ENCODE data around the gene OLIG1. TPM values are rescaled to one million over a fixed set of nuclear protein-coding genes. Genes with fewer than 3 reads are reported as not detected.
A peak's percentile ranks its signal among the peaks of the same experiment; 100 is the strongest.

Gene OLIG1
- total RNA-seq: not detected

GRCh38 chr21:33069994-33070743 lies at the start of gene OLIG1:
OLIG1 (plus strand) TSS chr21:33070141; CDS start chr21:33070247, 106 bp downstream.
- no peaks in the 10 kb centered on the region for H3K36me3 ChIP-seq
- TF ChIP-seq, protein P1, sequence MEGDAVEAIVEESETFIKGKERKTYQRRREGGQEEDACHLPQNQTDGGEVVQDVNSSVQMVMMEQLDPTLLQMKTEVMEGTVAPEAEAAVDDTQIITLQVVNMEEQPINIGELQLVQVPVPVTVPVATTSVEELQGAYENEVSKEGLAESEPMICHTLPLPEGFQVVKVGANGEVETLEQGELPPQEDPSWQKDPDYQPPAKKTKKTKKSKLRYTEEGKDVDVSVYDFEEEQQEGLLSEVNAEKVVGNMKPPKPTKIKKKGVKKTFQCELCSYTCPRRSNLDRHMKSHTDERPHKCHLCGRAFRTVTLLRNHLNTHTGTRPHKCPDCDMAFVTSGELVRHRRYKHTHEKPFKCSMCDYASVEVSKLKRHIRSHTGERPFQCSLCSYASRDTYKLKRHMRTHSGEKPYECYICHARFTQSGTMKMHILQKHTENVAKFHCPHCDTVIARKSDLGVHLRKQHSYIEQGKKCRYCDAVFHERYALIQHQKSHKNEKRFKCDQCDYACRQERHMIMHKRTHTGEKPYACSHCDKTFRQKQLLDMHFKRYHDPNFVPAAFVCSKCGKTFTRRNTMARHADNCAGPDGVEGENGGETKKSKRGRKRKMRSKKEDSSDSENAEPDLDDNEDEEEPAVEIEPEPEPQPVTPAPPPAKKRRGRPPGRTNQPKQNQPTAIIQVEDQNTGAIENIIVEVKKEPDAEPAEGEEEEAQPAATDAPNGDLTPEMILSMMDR (IDR thresholded peaks at IDR 0.05): no peak
- no peak for TF ChIP-seq POLR2AphosphoS5 (IDR thresholded peaks at IDR 0.05)
- intact Hi-C loops (cut with DNase I; ENCODE audit: low total_unique reads): no loop called here
- peaks cover 0 to 14% of the 10 kb centered on the region in 2 donors for H3K4me1 ChIP-seq
- no peak for DNase-seq (ENCODE audit: low spot score in 2 of 2)
- peaks cover 0 to 7% of the 10 kb centered on the region in 2 donors for H3K9me3 ChIP-seq
- peaks cover 12 to 87% of the 10 kb centered on the region in 2 donors for H3K27me3 ChIP-seq
- H3K4me3 ChIP-seq: peak within 1 kb of the TSS; percentile 36 to 63 (median 47)
- no peak within 1 kb of the TSS for H3K27ac ChIP-seq

- intact Hi-C loops (cut with DNase I; ENCODE audit: low total_unique reads): loop anchor here (5.0 kb wide), 1 partner anchor 587 kb away; no protein-coding TSS in a partner anchor
- H3K4me3 ChIP-seq: no peak overlapping the region
- H3K9me3 ChIP-seq: no peaks in the 10 kb centered on the region
- H3K27ac ChIP-seq: no peak overlapping the region
- peaks cover 0 to 5% of the 10 kb centered on the region in 2 donors for H3K4me1 ChIP-seq
- TF ChIP-seq, protein P1 (IDR thresholded peaks at IDR 0.05): no peak
- TF ChIP-seq POLR2A (IDR thresholded peaks at IDR 0.05): no peak
- TF ChIP-seq POLR2AphosphoS5 (IDR thresholded peaks at IDR 0.05): no peak
- no peaks in the 10 kb centered on the region for H3K36me3 ChIP-seq
- H3K27me3 ChIP-seq: peaks cover 4 to 94% of the 10 kb centered on the region in 2 donors
- no peak for DNase-seq (ENCODE audit: low spot score in 2 of 2)
These were observed 49.3 kb upstream of the OLIG1 start for GRCh38 chr21:33020558-33021100.

- no peak for TF ChIP-seq POLR2AphosphoS5 (IDR thresholded peaks at IDR 0.05)
- TF ChIP-seq POLR2A (IDR thresholded peaks at IDR 0.05): no peak
- TF ChIP-seq, protein P1 (IDR thresholded peaks at IDR 0.05): no peak
- DNase-seq (ENCODE audit: low spot score in 2 of 2): no peak
- H3K4me1 ChIP-seq: peaks cover 0 to 5% of the 10 kb centered on the region in 2 donors
- H3K36me3 ChIP-seq: no peaks in the 10 kb centered on the region
- intact Hi-C loops (cut with DNase I; ENCODE audit: low total_unique reads): loop anchor here (5.0 kb wide), 1 partner anchor 586 kb away; no protein-coding TSS in a partner anchor
- no peaks in the 10 kb centered on the region for H3K9me3 ChIP-seq
- no peak overlapping the region for H3K4me3 ChIP-seq
- no peak overlapping the region for H3K27ac ChIP-seq
- H3K27me3 ChIP-seq: peaks cover 6 to 95% of the 10 kb centered on the region in 2 donors
These were observed 48.8 kb upstream of the OLIG1 start for GRCh38 chr21:33021150-33021549.

GRCh38 chr21:33021667-33022066 lies 48.3 kb upstream of the OLIG1 start:
- Histone ChIP-seq H3K9me3 (no peaks in the 10 kb centered on the region), H3K4me3 (no peak overlapping the region), H3K4me1 (peaks cover 0 to 5% of the 10 kb centered on the region in 2 donors), H3K36me3 (no peaks in the 10 kb centered on the region), H3K27me3 (peaks cover 6 to 95% of the 10 kb centered on the region in 2 donors), H3K27ac (no peak overlapping the region)
- intact Hi-C loops (cut with DNase I; ENCODE audit: low total_unique reads): loop anchor here (5.0 kb wide), 1 partner anchor 586 kb away; no protein-coding TSS in a partner anchor
- no peak for DNase-seq (ENCODE audit: low spot score in 2 of 2)
- TF ChIP-seq POLR2A (IDR thresholded peaks at IDR 0.05) (no peak), POLR2AphosphoS5 (IDR thresholded peaks at IDR 0.05) (no peak)
- TF ChIP-seq, protein P1 (IDR thresholded peaks at IDR 0.05): no peak

- intact Hi-C loops (cut with DNase I; ENCODE audit: low total_unique reads): loop anchor here (5.0 kb wide), 1 partner anchor 585 kb away; no protein-coding TSS in a partner anchor
- H3K4me1 ChIP-seq: peaks cover 0 to 5% of the 10 kb centered on the region in 2 donors
These were observed 47.5 kb upstream of the OLIG1 start for GRCh38 chr21:33022489-33022827.

More at GRCh38 chr21:33022489-33022827, 47.5 kb upstream of the OLIG1 start:
- no peak for DNase-seq (ENCODE audit: low spot score in 2 of 2)
- peak overlapping the region in 1 of 3 donors; percentile 35 for H3K4me3 ChIP-seq
- no peaks in the 10 kb centered on the region for H3K9me3 ChIP-seq
- H3K36me3 ChIP-seq: no peaks in the 10 kb centered on the region
- TF ChIP-seq POLR2A (IDR thresholded peaks at IDR 0.05) (no peak), POLR2AphosphoS5 (IDR thresholded peaks at IDR 0.05) (no peak)
- TF ChIP-seq, protein P1 (IDR thresholded peaks at IDR 0.05): no peak
- H3K27ac ChIP-seq: no peak overlapping the region
- peaks cover 6 to 100% of the 10 kb centered on the region in 2 donors for H3K27me3 ChIP-seq
